OCI-LY3 (cell line): ENCODE results near the gene SGPL1.

ENCODE experiments used
- H2AFZ ChIP-seq: fragments of 200-600, 300-600 bp; shearing (Covaris generic); 2 replicates; pipeline ENCODE4 v1.6.0; 2014; ENCODE audit warnings: antibody characterized with exemption, low read depth, low read length
- H3K27ac ChIP-seq: fragments of 200-600, 300-600 bp; sonication (generic); 2 replicates; pipeline ENCODE4 v1.5.1; 2014; ENCODE audit warnings: mild to moderate bottlenecking, low read length, moderate library complexity, mixed read lengths
- H3K27me3 ChIP-seq: fragments of 200-600, 300-600 bp; sonication (generic); 2 replicates; pipeline ENCODE4 v1.6.1; 2014; ENCODE audit warnings: low read depth, low read length, mixed read lengths
- H3K36me3 ChIP-seq: fragments of 200-600, 300-600 bp; sonication (generic); replicated peaks from 2 replicates; pipeline ENCODE3; 2014; ENCODE audit warnings: low read depth, low read length, mixed read lengths
- H3K4me1 ChIP-seq: fragments of 300-600, 200-600 bp; sonication (generic); 2 replicates; pipeline ENCODE4 v1.6.1; 2014; ENCODE audit warnings: low read length, mixed read lengths
- H3K4me2 ChIP-seq: fragments of 200-600, 300-600 bp; sonication (generic); 2 replicates; pipeline ENCODE4 v1.6.1; 2014; ENCODE audit warnings: low read length, mixed read lengths
- H3K4me3 ChIP-seq: fragments of 300-600, 200-600 bp; sonication (generic); 2 replicates; pipeline ENCODE4 v1.5.1; 2014; ENCODE audit warnings: antibody characterized with exemption, mild to moderate bottlenecking, low read length, moderate library complexity
- H3K79me2 ChIP-seq: fragments of 300-600, 200-600 bp; shearing (Covaris generic); 2 replicates; pipeline ENCODE4 v1.6.1; 2014; ENCODE audit warnings: mild to moderate bottlenecking, low read length, mixed read lengths
- H3K9ac ChIP-seq: fragments of 300-600, 200-600 bp; shearing (Covaris generic); 2 replicates; pipeline ENCODE4 v1.6.0; 2014; ENCODE audit warnings: mild to moderate bottlenecking, low read length, moderate library complexity
- H3K9me3 ChIP-seq: fragments of 200-600, 300-600 bp; shearing (Covaris generic); 2 replicates; pipeline ENCODE4 v1.6.1; 2014; ENCODE audit warnings: low read length, mixed read lengths; ENCODE audit not compliant: insufficient read depth
- H4K20me1 ChIP-seq: fragments of 200-600, 300-600 bp; sonication (generic); 2 replicates; pipeline ENCODE4 v1.6.1; 2016; ENCODE audit warnings: low read length, mixed read lengths; ENCODE audit not compliant: insufficient read depth
- CTCF ChIP-seq: fragments of 200-600, 300-600 bp; sonication (generic); IDR thresholded peaks from 2 replicates; pipeline ENCODE4 v1.5.1; 2014; ENCODE audit warnings: antibody characterized with exemption, low read length, low read depth
- EZH2phosphoT487 ChIP-seq: fragments of 200-600 bp; shearing (Covaris generic); IDR thresholded peaks from 2 replicates; pipeline ENCODE4 v1.6.1; 2018; ENCODE audit warnings: antibody characterized with exemption, mixed run types, low read depth

SGPL1 gene

GRCh38 chr10:70799124-70799523 lies 16.6 kb upstream of the SGPL1 start:
- TF ChIP-seq EZH2phosphoT487 (no peak), CTCF (no peak)
- Histone ChIP-seq H3K27me3 (no peaks in the 10 kb centered on the region), H3K9me3 (no peaks in the 10 kb centered on the region), H3K9ac (no peak overlapping the region), H3K36me3 (no peaks in the 10 kb centered on the region), H4K20me1 (no peaks in the 10 kb centered on the region), H3K4me3 (no peak overlapping the region), H3K27ac (no peak overlapping the region), H3K4me2 (no peak overlapping the region), H3K79me2 (no peaks in the 10 kb centered on the region), H3K4me1 (no peaks in the 10 kb centered on the region), H2AFZ (no peak overlapping the region)

GRCh38 chr10:70801854-70802253 lies 13.9 kb upstream of the SGPL1 start:
- Histone ChIP-seq H3K79me2 (no peaks in the 10 kb centered on the region), H3K4me1 (no peaks in the 10 kb centered on the region), H4K20me1 (no peaks in the 10 kb centered on the region), H3K4me3 (no peak overlapping the region), H3K27ac (no peak overlapping the region), H3K4me2 (no peak overlapping the region), H3K9me3 (no peaks in the 10 kb centered on the region), H2AFZ (no peak overlapping the region), H3K36me3 (no peaks in the 10 kb centered on the region), H3K27me3 (no peaks in the 10 kb centered on the region), H3K9ac (no peak overlapping the region)
- TF ChIP-seq CTCF (no peak), EZH2phosphoT487 (no peak)

- no peak overlapping the region for H3K4me3 ChIP-seq
- no peaks in the 10 kb centered on the region for H3K9me3 ChIP-seq
- H2AFZ ChIP-seq: no peak overlapping the region
- H3K79me2 ChIP-seq: no peaks in the 10 kb centered on the region
- no peak overlapping the region for H3K27ac ChIP-seq
- H3K4me1 ChIP-seq: no peaks in the 10 kb centered on the region
- H3K27me3 ChIP-seq: no peaks in the 10 kb centered on the region
- no peaks in the 10 kb centered on the region for H3K36me3 ChIP-seq
- no peak overlapping the region for H3K4me2 ChIP-seq
- no peak for TF ChIP-seq CTCF
- no peak for TF ChIP-seq EZH2phosphoT487
- H3K9ac ChIP-seq: no peak overlapping the region
- H4K20me1 ChIP-seq: no peaks in the 10 kb centered on the region
These were observed 11.8 kb upstream of the SGPL1 start for GRCh38 chr10:70803775-70804420.

GRCh38 chr10:70804421-70804808 lies 11.3 kb upstream of the SGPL1 start:
- no peak for TF ChIP-seq CTCF
- TF ChIP-seq EZH2phosphoT487: no peak
- Histone ChIP-seq H3K27me3 (no peaks in the 10 kb centered on the region), H3K79me2 (no peaks in the 10 kb centered on the region), H3K9ac (no peak overlapping the region), H3K4me2 (no peak overlapping the region), H4K20me1 (no peaks in the 10 kb centered on the region), H3K4me3 (no peak overlapping the region), H3K9me3 (no peaks in the 10 kb centered on the region), H3K4me1 (no peaks in the 10 kb centered on the region), H3K36me3 (no peaks in the 10 kb centered on the region), H3K27ac (no peak overlapping the region), H2AFZ (no peak overlapping the region)
